Neural cell (in vitro differentiated cells): ENCODE results near the gene SLC24A3. TPM values are rescaled to one million over a fixed set of nuclear protein-coding genes. Genes with fewer than 3 reads are reported as not detected.

ENCODE experiments used
- H2AFZ ChIP-seq: fragments of 200-600, 300-800 bp; sonication (generic), shearing (Covaris generic); 2 replicates; pipeline ENCODE4 v1.6.0; 2014; ENCODE audit warnings: low read depth, mild to moderate bottlenecking, antibody characterized with exemption, low read length, moderate library complexity
- H3F3A ChIP-seq: fragments of 200-600 bp; shearing (Covaris generic); 2 replicates; pipeline ENCODE4 v1.6.1; 2016; ENCODE audit warnings: mild to moderate bottlenecking, moderate library complexity, mixed read lengths, antibody characterized with exemption, low read length; ENCODE audit not compliant: insufficient read depth, poor library complexity, severe bottlenecking
- H3K27ac ChIP-seq: fragments of 200-600, 300-800 bp; sonication (generic), shearing (Covaris generic); 2 replicates; pipeline ENCODE4 v1.5.1; 2014; ENCODE audit warnings: mild to moderate bottlenecking, low read length, moderate library complexity
- H3K27me3 ChIP-seq: fragments of 300-800, 200-600 bp; sonication (generic), shearing (Covaris generic); 2 replicates; pipeline ENCODE4 v1.6.0; 2014; ENCODE audit warnings: mild to moderate bottlenecking, low read depth, low read length, moderate library complexity; ENCODE audit not compliant: insufficient read depth
- H3K36me3 ChIP-seq: fragments of 300-800, 200-600 bp; sonication (generic), shearing (Covaris generic); 2 replicates; pipeline ENCODE4 v1.5.1; 2014; ENCODE audit warnings: mild to moderate bottlenecking, antibody characterized with exemption, low read length, moderate library complexity; ENCODE audit not compliant: insufficient read depth
- H3K4me2 ChIP-seq: fragments of 300-800, 200-600 bp; sonication (generic), shearing (Covaris generic); 2 replicates; pipeline ENCODE4 v1.6.0; 2014; ENCODE audit warnings: mild to moderate bottlenecking, low read length
- H3K4me3 ChIP-seq: fragments of 300-800, 200-600 bp; sonication (generic), shearing (Covaris generic); 2 replicates; pipeline ENCODE4 v1.5.1; 2014; ENCODE audit warnings: mild to moderate bottlenecking, low read length, moderate library complexity
- H3K79me2 ChIP-seq: fragments of 200-600 bp; shearing (Covaris generic); replicated peaks from 2 replicates; pipeline ENCODE4 v1.6.0; 2014; ENCODE audit warnings: mild to moderate bottlenecking, low read length, moderate library complexity; ENCODE audit not compliant: insufficient read depth
- H3K9ac ChIP-seq: fragments of 300-800, 200-600 bp; sonication (generic), shearing (Covaris generic); 2 replicates; pipeline ENCODE4 v1.6.1; 2016; ENCODE audit warnings: mild to moderate bottlenecking, low read length, mixed read lengths
- H3K9me2 ChIP-seq: fragments of 200-600 bp; shearing (Covaris generic); 2 replicates; pipeline ENCODE4 v1.6.1; 2016; ENCODE audit warnings: mild to moderate bottlenecking, low read length, mixed read lengths; ENCODE audit not compliant: insufficient read depth
- H3K9me3 ChIP-seq: fragments of 200-600, 300-800 bp; sonication (generic), shearing (Covaris generic); 2 replicates; pipeline ENCODE4 v1.6.1; 2016; ENCODE audit warnings: mild to moderate bottlenecking, mixed run types, low read length, moderate library complexity, mixed read lengths
- H4K20me1 ChIP-seq: fragments of 200-600 bp; shearing (Covaris generic); 2 replicates; pipeline ENCODE4 v1.6.1; 2016; ENCODE audit warnings: mild to moderate bottlenecking, mixed run types; ENCODE audit not compliant: insufficient read depth
- CTCF ChIP-seq: fragments of 450-650 bp; IDR thresholded peaks from 2 replicates; pipeline ENCODE4 v1.5.1; 2014; ENCODE audit warnings: antibody characterized with exemption, mild to moderate bottlenecking, moderate library complexity; ENCODE audit not compliant: poor library complexity, severe bottlenecking
- EP300 ChIP-seq: fragments of 450-650 bp; conservative IDR thresholded peaks from 2 replicates; pipeline ENCODE4 v1.6.1; 2014; ENCODE audit warnings: antibody characterized with exemption, mild to moderate bottlenecking, moderate library complexity; ENCODE audit not compliant: poor library complexity, severe bottlenecking
- EZH2 ChIP-seq: fragments of 200-600, 300-800 bp; shearing (Covaris generic), sonication (generic); IDR thresholded peaks from 2 replicates; pipeline ENCODE4 v1.6.1; 2014; ENCODE audit warnings: antibody characterized with exemption, low read length, borderline replicate concordance, mild to moderate bottlenecking; ENCODE audit not compliant: insufficient read depth, poor library complexity, severe bottlenecking
- POLR2AphosphoS5 ChIP-seq: IDR thresholded peaks from 2 replicates; pipeline ENCODE4 v1.6.1; 2012
- RAD21 ChIP-seq: fragments of 450-650 bp; conservative IDR thresholded peaks from 2 replicates; pipeline ENCODE4 v1.6.1; 2014; ENCODE audit warnings: antibody characterized with exemption, mild to moderate bottlenecking, moderate library complexity
- REST ChIP-seq: IDR thresholded peaks from 2 replicates; pipeline ENCODE4 v1.6.1; 2012; ENCODE audit warnings: borderline replicate concordance
- SMC3 ChIP-seq: fragments of 450-650 bp; conservative IDR thresholded peaks from 2 replicates; pipeline ENCODE4 v1.6.1; 2014; ENCODE audit warnings: antibody characterized with exemption, mild to moderate bottlenecking, moderate library complexity; ENCODE audit not compliant: poor library complexity
- TAF1 ChIP-seq: IDR thresholded peaks from 2 replicates; pipeline ENCODE4 v1.6.1; 2012; ENCODE audit warnings: low read depth
- polyA plus RNA-seq: library from polyadenylated mRNA; depleted of rRNA; stranded (reverse); fragments of >200 nt; gene quantifications from 2 replicates; pipeline ENCODE4 v1.2.3, GENCODE V29; 2014

Gene SLC24A3
- polyA plus RNA-seq, 1 donor from 2014 or later = 6.5 TPM

DNA sequence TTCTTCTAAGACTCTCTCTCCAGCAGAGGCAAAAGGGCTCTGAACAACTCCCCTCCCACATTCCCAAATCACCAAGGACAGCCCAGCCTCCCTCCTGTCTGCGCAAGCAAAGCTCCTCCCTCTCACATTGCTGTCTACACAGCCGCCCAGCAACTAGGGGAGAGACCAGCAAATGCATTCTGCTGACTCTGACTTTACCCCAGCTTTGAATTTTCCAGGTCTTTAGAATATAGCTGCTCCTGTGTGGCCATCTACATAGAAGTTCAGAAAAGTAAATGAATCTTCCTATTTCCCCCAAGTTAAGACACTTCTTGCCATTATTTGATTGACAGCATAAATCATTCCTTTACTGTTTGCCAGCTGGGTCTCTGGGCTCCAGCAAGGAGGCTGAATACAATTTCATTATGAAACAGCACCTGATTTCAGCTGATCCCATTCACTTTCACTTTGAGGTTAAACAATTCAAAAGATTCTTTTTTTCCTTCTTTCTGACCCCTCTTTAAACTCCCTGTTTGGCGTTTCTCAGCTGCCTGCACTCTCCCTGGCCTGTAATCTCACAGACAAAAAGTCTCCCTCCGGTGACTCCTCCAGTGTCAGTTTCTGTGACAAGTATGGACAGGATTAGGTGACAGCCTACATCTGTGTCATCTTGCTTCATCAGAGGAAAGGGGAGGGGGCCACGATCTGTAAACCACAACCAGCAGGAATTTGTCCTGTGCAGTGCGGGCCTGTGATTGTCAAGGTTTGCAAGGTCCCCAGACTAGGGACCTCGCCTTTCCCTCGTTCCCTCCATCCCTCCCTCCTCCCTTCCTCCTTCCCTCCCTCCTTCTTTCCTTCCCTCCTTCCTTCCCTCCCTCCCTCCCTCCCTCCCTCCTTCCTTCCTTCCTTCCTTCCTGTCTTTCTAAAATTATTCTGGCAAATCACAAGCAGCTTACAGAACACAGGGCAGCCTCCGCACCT, 340.1 kb downstream of the SLC24A3 start:
- no peak overlapping the region for H2AFZ ChIP-seq
- TF ChIP-seq SMC3 = peak; percentile 15
- peak; percentile 37 for TF ChIP-seq EP300
- no peak for TF ChIP-seq TAF1
- no peak for TF ChIP-seq CTCF
- TF ChIP-seq POLR2AphosphoS5 = peak; percentile 11
- TF ChIP-seq REST = no peak
- no peak for TF ChIP-seq EZH2
- peak overlapping the region; percentile 17 for H3K4me2 ChIP-seq
- no peaks in the 10 kb centered on the region for H3K9me3 ChIP-seq
- H3K27me3 ChIP-seq = no peaks in the 10 kb centered on the region
- H3K27ac ChIP-seq = peak overlapping the region; percentile 35
- H3K79me2 ChIP-seq = no peaks in the 10 kb centered on the region
- H3K9ac ChIP-seq = peak overlapping the region; percentile 29
- H3F3A ChIP-seq = no peaks in the 10 kb centered on the region
- H4K20me1 ChIP-seq = no peaks in the 10 kb centered on the region
- H3K36me3 ChIP-seq = no peaks in the 10 kb centered on the region
- H3K4me3 ChIP-seq = peak overlapping the region; percentile 36
- no peaks in the 10 kb centered on the region for H3K9me2 ChIP-seq

DNA sequence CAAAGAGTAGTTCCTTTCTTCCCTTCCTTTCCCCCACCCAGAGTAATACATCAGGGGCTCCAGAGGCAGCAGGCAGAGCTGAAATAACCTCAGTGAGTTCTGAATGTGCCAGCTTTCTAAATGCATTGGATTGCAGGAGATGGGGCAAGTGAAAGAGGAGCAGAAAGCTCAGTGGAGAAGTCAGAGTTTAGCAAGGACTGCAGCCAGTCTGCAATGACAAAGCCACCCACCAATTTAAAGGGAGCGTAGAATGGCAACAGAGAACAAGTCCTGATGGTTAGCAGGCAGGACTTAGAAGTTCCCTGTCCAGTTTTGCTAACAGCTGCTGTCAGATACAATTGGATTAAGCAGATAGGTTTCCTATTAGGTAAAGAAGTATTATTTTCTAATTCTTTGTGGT, 342.2 kb downstream of the SLC24A3 start:
- no peaks in the 10 kb centered on the region for H3K27me3 ChIP-seq
- H3F3A ChIP-seq = no peaks in the 10 kb centered on the region
- no peak overlapping the region for H3K27ac ChIP-seq
- no peaks in the 10 kb centered on the region for H3K9me3 ChIP-seq
- no peaks in the 10 kb centered on the region for H4K20me1 ChIP-seq
- no peaks in the 10 kb centered on the region for H3K36me3 ChIP-seq
- no peak overlapping the region for H3K9ac ChIP-seq
- no peak overlapping the region for H3K4me2 ChIP-seq
- H2AFZ ChIP-seq = no peak overlapping the region
- TF ChIP-seq POLR2AphosphoS5 (no peak), EZH2 (no peak), RAD21 (no peak), CTCF (no peak), SMC3 (no peak), EP300 (no peak)
- H3K9me2 ChIP-seq = no peaks in the 10 kb centered on the region
- no peaks in the 10 kb centered on the region for H3K79me2 ChIP-seq
- H3K4me3 ChIP-seq = no peak overlapping the region
